Suppressor macrophage (primary cell): ENCODE measurements around the gene CACNG8.

Experiments used
- DNase-seq, 4 experiments: peaks; one replicate each; pipeline ENCODE4 v3.0.0-alpha.2; 2020 to 2022

Gene CACNG8

GRCh38 chr19:53961523-53962356 is 997 bp upstream of the CACNG8 start:
- no peak for DNase-seq

GRCh38 chr19:53965091-53965490 is 2.4 kb downstream of the CACNG8 start:
- DNase-seq = no peak

GRCh38 chr19:53966931-53967330 is 4.2 kb downstream of the CACNG8 start:
- no peak for DNase-seq

GRCh38 chr19:53969366-53969765 is 6.6 kb downstream of the CACNG8 start:
- no peak for DNase-seq

GRCh38 chr19:53971673-53972072 is 8.9 kb downstream of the CACNG8 start:
- DNase-seq = peak; percentile 81 to 90 (median 88)

- peak; percentile 83 to 89 (median 84) for DNase-seq
These were observed 14.8 kb downstream of the CACNG8 start for GRCh38 chr19:53977429-53977990.

GRCh38 chr19:53977991-53978731 is 15.4 kb downstream of the CACNG8 start:
- DNase-seq = peak; percentile 49 to 72 (median 60)

- no peak for DNase-seq
These were observed 16.5 kb downstream of the CACNG8 start for GRCh38 chr19:53978975-53979801.

GRCh38 chr19:53980539-53981375 is 18.0 kb downstream of the CACNG8 start:
- no peak for DNase-seq

GRCh38 chr19:53981376-53981951 is 18.7 kb downstream of the CACNG8 start:
- no peak for DNase-seq

- peak in 3 of 4 experiments; percentile 26 to 45 (median 43) for DNase-seq
These were observed 19.3 kb downstream of the CACNG8 start for GRCh38 chr19:53982001-53982451.

- peak in 2 of 4 experiments; percentile 27 to 31 for DNase-seq
These were observed 19.9 kb downstream of the CACNG8 start for GRCh38 chr19:53982611-53983010.

- DNase-seq = no peak
These were observed 20.9 kb downstream of the CACNG8 start for GRCh38 chr19:53983457-53984289.

GRCh38 chr19:53985863-53986262 is 23.1 kb downstream of the CACNG8 start:
- no peak for DNase-seq

- DNase-seq = no peak
These were observed 26.2 kb downstream of the CACNG8 start for GRCh38 chr19:53988981-53989380.

GRCh38 chr19:53989600-53990533 is 27.1 kb downstream of the CACNG8 start:
- DNase-seq = no peak

GRCh38 chr19:53991224-53992113 is 28.7 kb downstream of the CACNG8 start, which contains the start of gene CACNG6:
Gene CACNG6, plus strand, starts transcription at chr19:53991637. Its CDS starts 1,241 bp downstream, at chr19:53992878.
- peak in 2 of 4 experiments; percentile 18 to 27 for DNase-seq

GRCh38 chr19:53992211-53992610 is 29.5 kb downstream of the CACNG8 start:
- no peak for DNase-seq
